ENCODE results near the gene THEMIS. TPM values are rescaled to one million over a fixed set of nuclear protein-coding genes. Genes with fewer than 3 reads are reported as not detected.
"Not testable (repeated sequence)": the region's sequence is repeated elsewhere in the genome, so short reads cannot be mapped to it uniquely, and the experiment has no call there.

Gene THEMIS
- 0.37 TPM for total RNA-seq
- long read RNA-seq, result 0 reads

GRCh38 chr6:127900935-127901334, at the start of gene THEMIS:
THEMIS (minus strand) TSS chr6:127901058; CDS start chr6:127900932, 126 bp downstream.
- ATAC-seq (no peak), DNase-seq (no peak)
- intact Hi-C loops (cut with micrococcal nuclease), result no loop called here

GRCh38 chr6:127949251-127949650, 48.4 kb upstream of the THEMIS start:
- intact Hi-C loops (cut with micrococcal nuclease), result no loop called here
- DNase-seq (no peak), ATAC-seq (no peak)

GRCh38 chr6:127946388-127946787, 45.5 kb upstream of the THEMIS start:
- ATAC-seq, result no peak
- intact Hi-C loops (cut with micrococcal nuclease), result no loop called here
- DNase-seq, result no peak

GRCh38 chr6:127945434-127946097, 44.7 kb upstream of the THEMIS start:
- DNase-seq (no peak), ATAC-seq (no peak)
- intact Hi-C loops (cut with micrococcal nuclease), result no loop called here

GRCh38 chr6:127941228-127941627, 40.4 kb upstream of the THEMIS start:
- intact Hi-C loops (cut with micrococcal nuclease), result no loop called here
- no peak for DNase-seq
- no peak for ATAC-seq

GRCh38 chr6:127939442-127940066, 38.7 kb upstream of the THEMIS start:
- DNase-seq, result no peak
- intact Hi-C loops (cut with micrococcal nuclease), result no loop called here
- ATAC-seq, result no peak

GRCh38 chr6:127938701-127939100, 37.8 kb upstream of the THEMIS start:
- DNase-seq (no peak), ATAC-seq (no peak)
- intact Hi-C loops (cut with micrococcal nuclease), result no loop called here

GRCh38 chr6:127937747-127938146, 36.9 kb upstream of the THEMIS start:
- DNase-seq (no peak), ATAC-seq (no peak)
- intact Hi-C loops (cut with micrococcal nuclease), result no loop called here

GRCh38 chr6:127937102-127937501, 36.2 kb upstream of the THEMIS start:
- no peak for DNase-seq
- intact Hi-C loops (cut with micrococcal nuclease), result no loop called here

GRCh38 chr6:127934956-127935355, 34.1 kb upstream of the THEMIS start:
- DNase-seq, result no peak
- no peak for ATAC-seq
- intact Hi-C loops (cut with micrococcal nuclease), result no loop called here

More at GRCh38 chr6:127937102-127937501, 36.2 kb upstream of the THEMIS start:
- ATAC-seq, result no peak

GRCh38 chr6:127933852-127934840, 33.3 kb upstream of the THEMIS start:
- no peak for DNase-seq
- no peak for ATAC-seq
- intact Hi-C loops (cut with micrococcal nuclease), result no loop called here

- intact Hi-C loops (cut with micrococcal nuclease), result no loop called here
- DNase-seq (no peak), ATAC-seq (no peak)
These were observed 32.3 kb upstream of the THEMIS start for GRCh38 chr6:127933137-127933536.

GRCh38 chr6:127932708-127933107, 31.9 kb upstream of the THEMIS start:
- no peak for DNase-seq
- ATAC-seq, result no peak
- intact Hi-C loops (cut with micrococcal nuclease), result no loop called here

- ATAC-seq; intact Hi-C loops (cut with micrococcal nuclease); DNase-seq: not testable (repeated sequence)
These were observed 25.6 kb upstream of the THEMIS start for GRCh38 chr6:127926441-127926840.

- intact Hi-C loops (cut with micrococcal nuclease), result no loop called here
- DNase-seq, result no peak
- no peak for ATAC-seq
These were observed 23.6 kb upstream of the THEMIS start for GRCh38 chr6:127924440-127924839.

GRCh38 chr6:127924031-127924430, 23.2 kb upstream of the THEMIS start:
- intact Hi-C loops (cut with micrococcal nuclease), result no loop called here
- DNase-seq (no peak), ATAC-seq (no peak)

GRCh38 chr6:127923135-127923534, 22.3 kb upstream of the THEMIS start:
- intact Hi-C loops (cut with micrococcal nuclease), result no loop called here
- DNase-seq (no peak), ATAC-seq (no peak)

- no peak for ATAC-seq
- no peak for DNase-seq
- intact Hi-C loops (cut with micrococcal nuclease), result no loop called here
These were observed 21.1 kb upstream of the THEMIS start for GRCh38 chr6:127921982-127922381.

GRCh38 chr6:127920804-127921203, 19.9 kb upstream of the THEMIS start:
- intact Hi-C loops (cut with micrococcal nuclease), result no loop called here
- DNase-seq (no peak), ATAC-seq (no peak)

Measured in left ventricle myocardium superior (tissue), 1 donor.